OCI-LY7 (cell line): ENCODE measurements around the gene CNIH1.

Experiments
- EZH2phosphoT487 ChIP-seq: fragments of 200-600 bp; sonication (generic); IDR thresholded peaks from 2 replicates; pipeline ENCODE4 v1.6.1; 2018; ENCODE audit warnings: low read depth, borderline replicate concordance, mild to moderate bottlenecking, mixed run types, antibody characterized with exemption, low read length, moderate library complexity, mixed read lengths
- TF ChIP-seq, protein P1 (sequence below): fragments of 200-600 bp; sonication (generic); conservative IDR thresholded peaks from 2 replicates; pipeline ENCODE4 v1.5.1; 2014; ENCODE audit warnings: mild to moderate bottlenecking, antibody characterized with exemption, low read length, moderate library complexity, mixed read lengths

GRCh38 chr14:54478636-54479215, 37.6 kb upstream of the CNIH1 start:
- TF ChIP-seq, protein P1, sequence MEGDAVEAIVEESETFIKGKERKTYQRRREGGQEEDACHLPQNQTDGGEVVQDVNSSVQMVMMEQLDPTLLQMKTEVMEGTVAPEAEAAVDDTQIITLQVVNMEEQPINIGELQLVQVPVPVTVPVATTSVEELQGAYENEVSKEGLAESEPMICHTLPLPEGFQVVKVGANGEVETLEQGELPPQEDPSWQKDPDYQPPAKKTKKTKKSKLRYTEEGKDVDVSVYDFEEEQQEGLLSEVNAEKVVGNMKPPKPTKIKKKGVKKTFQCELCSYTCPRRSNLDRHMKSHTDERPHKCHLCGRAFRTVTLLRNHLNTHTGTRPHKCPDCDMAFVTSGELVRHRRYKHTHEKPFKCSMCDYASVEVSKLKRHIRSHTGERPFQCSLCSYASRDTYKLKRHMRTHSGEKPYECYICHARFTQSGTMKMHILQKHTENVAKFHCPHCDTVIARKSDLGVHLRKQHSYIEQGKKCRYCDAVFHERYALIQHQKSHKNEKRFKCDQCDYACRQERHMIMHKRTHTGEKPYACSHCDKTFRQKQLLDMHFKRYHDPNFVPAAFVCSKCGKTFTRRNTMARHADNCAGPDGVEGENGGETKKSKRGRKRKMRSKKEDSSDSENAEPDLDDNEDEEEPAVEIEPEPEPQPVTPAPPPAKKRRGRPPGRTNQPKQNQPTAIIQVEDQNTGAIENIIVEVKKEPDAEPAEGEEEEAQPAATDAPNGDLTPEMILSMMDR = no peak
- no peak for TF ChIP-seq EZH2phosphoT487
